Thoracic aorta (tissue), 2 donors: ENCODE measurements around the gene NTSR1. TPM values are rescaled to one million over a fixed set of nuclear protein-coding genes. Genes with fewer than 3 reads are reported as not detected.
"Not testable (repeated sequence)": the region's sequence is repeated elsewhere in the genome, so short reads cannot be mapped to it uniquely, and the experiment has no call there.

Source experiments
- ATAC-seq: fragments of 150-250 bp; one replicate; pipeline ENCODE4 v1.8.0; 2017; ENCODE audit warnings: low read depth; ENCODE audit not compliant: insufficient number of reproducible peaks, low FRiP score
- DNase-seq: peaks from one replicate; pipeline ENCODE4 v3.0.0-alpha.2; 2020; ENCODE audit warnings: low spot score
- H3K27ac ChIP-seq, 2 donors: fragments of 200-600 bp; sonication (generic); 1 replicate in 1 of 2; 2 replicates in 1 of 2; pipeline ENCODE4 v1.5.1; 2016; ENCODE audit warnings: mild to moderate bottlenecking in 2 of 2, moderate library complexity in 2 of 2
- H3K27me3 ChIP-seq: fragments of 200-600 bp; sonication (generic); replicated peaks from 2 replicates; pipeline ENCODE4 v1.6.0; 2016; ENCODE audit warnings: mild to moderate bottlenecking; ENCODE audit not compliant: insufficient read depth
- H3K36me3 ChIP-seq: fragments of 200-600 bp; sonication (generic); one replicate; pipeline ENCODE4 v1.5.1; 2016
- H3K4me1 ChIP-seq, 2 donors: fragments of 200-600 bp; sonication (generic); 1 replicate in 1 of 2; 2 replicates in 1 of 2; pipeline versions ENCODE4 v1.5.1 to v1.6.0; 2016; ENCODE audit warnings: low read depth in 2 of 2, mild to moderate bottlenecking in 1 of 2; ENCODE audit not compliant: control insufficient read depth in 1 of 2
- H3K4me3 ChIP-seq: fragments of 200-600 bp; sonication (generic); 2 replicates; pipeline ENCODE4 v1.5.1; 2016; ENCODE audit warnings: mild to moderate bottlenecking
- H3K9me3 ChIP-seq: fragments of 200-600 bp; sonication (generic); 2 replicates; pipeline ENCODE4 v1.5.1; 2016
- total RNA-seq, 2 donors: library from RNA; depleted of rRNA; stranded (reverse); fragments of >200 nt; gene quantifications; one replicate each; pipeline versions ENCODE4 v1.1.0 to v1.2.3, GENCODE V29; 2016
- TF ChIP-seq, protein P1 (sequence below): fragments of 200-600 bp; sonication (generic); IDR thresholded peaks from one replicate; pipeline ENCODE4 v1.5.1; 2019; ENCODE audit warnings: antibody characterized with exemption

NTSR1 gene
- total RNA-seq, 2 donors from 2014 or later = not detected

DNA sequence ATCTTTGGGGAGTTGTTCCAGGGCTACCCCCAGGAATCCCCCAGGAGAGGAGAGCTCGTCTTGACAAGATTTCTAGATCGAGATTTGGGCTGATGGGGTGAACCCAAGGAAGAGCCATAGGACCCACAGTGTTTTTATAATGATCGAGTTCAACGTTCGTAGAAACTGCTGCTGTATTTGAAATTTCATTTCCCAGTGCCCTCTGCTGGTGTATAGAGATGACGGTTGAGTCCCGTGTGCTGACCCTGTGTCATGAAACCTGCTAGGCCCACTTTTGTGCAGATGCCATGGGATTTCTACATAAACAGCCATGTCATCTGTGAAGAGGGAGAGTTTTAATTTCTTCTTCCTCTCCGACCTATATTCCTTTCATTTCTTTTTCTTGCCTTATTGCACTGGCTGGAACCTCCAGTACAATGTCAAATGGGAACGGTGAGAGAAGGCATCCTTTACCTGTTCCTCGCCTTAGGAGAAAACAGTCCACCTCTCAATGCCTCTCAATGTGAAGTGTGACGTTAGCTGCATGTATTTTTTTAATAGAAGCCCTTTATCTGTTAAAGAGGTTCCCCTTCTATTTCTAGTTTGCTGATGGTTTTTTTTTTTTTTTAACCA lies 28.6 kb upstream of the NTSR1 start:
- DNase-seq (no peak), ATAC-seq (no peak)
- Histone ChIP-seq H3K36me3 (no peaks in the 10 kb centered on the region), H3K4me1 (no peaks in the 10 kb centered on the region), H3K4me3 (no peak overlapping the region), H3K9me3 (peaks cover 4% of the 10 kb centered on the region), H3K27me3 (no peaks in the 10 kb centered on the region), H3K27ac (no peak overlapping the region)
- TF ChIP-seq, protein P1, sequence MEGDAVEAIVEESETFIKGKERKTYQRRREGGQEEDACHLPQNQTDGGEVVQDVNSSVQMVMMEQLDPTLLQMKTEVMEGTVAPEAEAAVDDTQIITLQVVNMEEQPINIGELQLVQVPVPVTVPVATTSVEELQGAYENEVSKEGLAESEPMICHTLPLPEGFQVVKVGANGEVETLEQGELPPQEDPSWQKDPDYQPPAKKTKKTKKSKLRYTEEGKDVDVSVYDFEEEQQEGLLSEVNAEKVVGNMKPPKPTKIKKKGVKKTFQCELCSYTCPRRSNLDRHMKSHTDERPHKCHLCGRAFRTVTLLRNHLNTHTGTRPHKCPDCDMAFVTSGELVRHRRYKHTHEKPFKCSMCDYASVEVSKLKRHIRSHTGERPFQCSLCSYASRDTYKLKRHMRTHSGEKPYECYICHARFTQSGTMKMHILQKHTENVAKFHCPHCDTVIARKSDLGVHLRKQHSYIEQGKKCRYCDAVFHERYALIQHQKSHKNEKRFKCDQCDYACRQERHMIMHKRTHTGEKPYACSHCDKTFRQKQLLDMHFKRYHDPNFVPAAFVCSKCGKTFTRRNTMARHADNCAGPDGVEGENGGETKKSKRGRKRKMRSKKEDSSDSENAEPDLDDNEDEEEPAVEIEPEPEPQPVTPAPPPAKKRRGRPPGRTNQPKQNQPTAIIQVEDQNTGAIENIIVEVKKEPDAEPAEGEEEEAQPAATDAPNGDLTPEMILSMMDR = no peak

DNA sequence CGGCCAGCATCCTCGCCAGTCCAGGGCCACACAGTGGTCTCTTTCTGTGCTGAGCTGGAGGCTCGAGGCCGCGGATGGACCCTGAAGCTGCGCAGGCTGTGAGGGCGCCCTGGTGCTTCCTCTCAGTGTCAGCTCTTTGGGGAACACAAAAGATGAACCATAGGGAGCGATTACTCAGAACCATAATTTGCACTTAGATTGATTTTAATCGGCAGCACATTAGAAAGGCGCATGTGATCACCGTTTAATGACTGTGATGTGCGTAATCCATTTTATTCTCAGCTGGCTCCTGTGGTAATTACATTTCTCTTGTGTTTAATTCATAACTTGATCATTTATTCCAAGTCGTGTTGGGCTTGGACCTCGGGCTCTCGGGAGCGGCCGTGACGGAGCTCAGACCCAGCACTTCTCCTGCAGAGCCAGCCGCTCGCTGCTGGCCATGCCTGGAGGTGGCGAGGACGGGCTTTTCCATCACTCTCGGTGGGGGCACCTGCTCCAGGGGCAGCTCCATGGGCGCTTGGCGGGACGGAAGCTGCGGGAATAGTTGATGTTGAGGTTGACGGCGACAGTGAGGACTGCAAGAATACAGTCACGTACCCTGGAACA lies 25.6 kb upstream of the NTSR1 start:
- TF ChIP-seq, protein P1 = no peak
- DNase-seq = no peak
- no peaks in the 10 kb centered on the region for H3K36me3 ChIP-seq
- H3K4me3 ChIP-seq = no peak overlapping the region
- ATAC-seq = no peak
- peaks cover 4% of the 10 kb centered on the region for H3K9me3 ChIP-seq
- no peaks in the 10 kb centered on the region for H3K27me3 ChIP-seq
- H3K4me1 ChIP-seq = no peaks in the 10 kb centered on the region
- no peak overlapping the region for H3K27ac ChIP-seq

DNA sequence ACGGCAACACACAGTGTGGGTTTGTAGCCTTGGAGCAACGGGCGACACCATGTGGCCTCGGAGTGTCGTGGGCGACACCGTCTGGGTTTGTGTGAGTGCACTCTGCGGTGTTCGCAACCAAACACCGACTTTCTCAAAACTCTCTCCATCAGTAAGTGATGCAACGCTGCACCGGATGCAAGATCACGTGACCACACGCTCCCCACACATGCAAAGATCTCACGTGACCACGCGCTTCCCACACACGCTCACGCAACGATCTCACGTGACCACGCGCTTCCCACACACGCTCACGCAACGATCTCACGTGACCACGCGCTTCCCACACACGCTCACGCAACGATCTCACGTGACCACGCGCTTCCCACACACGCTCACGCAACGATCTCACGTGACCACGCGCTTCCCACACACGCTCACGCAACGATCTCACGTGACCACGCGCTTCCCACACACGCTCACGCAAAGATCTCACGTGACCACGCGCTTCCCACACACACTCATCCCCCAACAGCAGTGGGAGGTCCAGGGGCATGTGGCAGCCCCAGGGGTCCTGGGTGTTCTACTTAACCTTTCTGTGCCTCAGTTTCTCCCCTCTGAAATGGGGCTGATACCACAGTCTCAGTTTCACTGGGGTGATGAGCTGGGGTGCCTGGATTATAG lies 24.8 kb upstream of the NTSR1 start:
- not testable (repeated sequence) for H3K27me3 ChIP-seq, H3K4me3 ChIP-seq, DNase-seq, ATAC-seq, H3K36me3 ChIP-seq, H3K27ac ChIP-seq, H3K4me1 ChIP-seq, H3K9me3 ChIP-seq

DNA sequence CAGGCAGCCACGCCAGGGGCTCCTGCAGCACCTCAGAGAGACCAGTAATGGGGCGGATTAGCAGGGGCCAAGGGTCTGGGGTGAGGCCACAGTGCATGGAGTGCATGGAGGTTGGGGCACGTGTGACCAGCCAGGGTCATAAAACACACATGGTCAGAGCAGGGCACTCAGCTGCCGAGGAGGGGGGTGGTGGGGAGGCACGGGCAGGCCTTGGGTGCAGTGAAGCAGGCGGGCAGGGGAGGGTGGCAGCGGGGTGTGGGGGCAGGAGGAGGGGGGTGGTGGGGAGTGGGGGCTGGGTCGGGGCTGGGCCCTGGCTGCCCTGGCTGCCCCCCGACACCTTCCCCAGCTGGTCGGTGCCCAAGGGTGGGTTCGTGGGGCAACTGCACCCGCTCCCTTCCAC lies 23.7 kb upstream of the NTSR1 start:
- H3K27ac ChIP-seq = no peak overlapping the region
- H3K36me3 ChIP-seq = no peaks in the 10 kb centered on the region
- no peak for ATAC-seq
- no peak for DNase-seq
- peaks cover 2% of the 10 kb centered on the region for H3K9me3 ChIP-seq
- no peaks in the 10 kb centered on the region for H3K27me3 ChIP-seq
- TF ChIP-seq, protein P1 = no peak
- no peaks in the 10 kb centered on the region for H3K4me1 ChIP-seq
- no peak overlapping the region for H3K4me3 ChIP-seq

DNA sequence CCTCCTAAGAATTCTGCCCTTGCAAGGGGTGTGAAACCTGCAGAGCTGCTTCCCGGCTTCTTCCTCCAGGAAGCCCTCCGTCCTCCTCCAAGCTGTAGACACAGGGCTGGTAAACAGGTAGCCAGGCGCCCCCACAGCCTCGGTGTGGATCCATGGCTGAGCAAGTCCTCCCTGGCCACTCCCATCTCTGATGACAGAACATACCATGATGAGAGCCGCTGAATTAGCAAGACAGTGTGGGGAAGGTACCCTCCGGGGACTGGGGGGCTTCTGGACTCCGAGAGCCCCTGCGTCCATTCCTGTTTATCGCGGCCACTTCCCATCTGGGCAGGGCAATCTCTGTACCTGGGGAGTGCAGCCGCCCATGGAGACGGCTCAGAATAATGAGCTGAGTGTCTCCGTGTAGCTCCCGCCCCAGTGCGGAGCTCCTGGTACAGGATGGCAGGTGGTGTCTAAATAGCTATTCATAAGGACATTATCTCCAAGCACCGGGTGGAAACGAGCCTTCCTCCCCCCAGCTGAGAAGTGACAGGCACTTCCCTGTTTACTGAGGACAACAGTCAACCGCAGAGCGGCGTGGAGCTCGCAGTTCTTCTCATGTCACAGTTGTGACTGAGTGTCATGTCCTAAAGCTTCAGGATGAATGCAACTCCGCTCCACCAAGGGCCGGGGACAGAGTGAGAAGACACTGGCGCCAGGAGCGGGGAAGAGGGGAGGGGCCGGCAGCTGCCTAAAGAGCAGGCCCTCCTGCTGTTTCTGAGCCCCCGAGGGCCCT lies 22.7 kb upstream of the NTSR1 start:
- no peak overlapping the region for H3K4me3 ChIP-seq
- H3K9me3 ChIP-seq = no peaks in the 10 kb centered on the region
- ATAC-seq (no peak), DNase-seq (no peak)
- no peaks in the 10 kb centered on the region for H3K4me1 ChIP-seq
- TF ChIP-seq, protein P1 = no peak
- no peaks in the 10 kb centered on the region for H3K27me3 ChIP-seq
- H3K27ac ChIP-seq = no peak overlapping the region
- H3K36me3 ChIP-seq = no peaks in the 10 kb centered on the region
